ENCODE results near the gene UGT2B10.
"Not testable (repeated sequence)": the region's sequence is repeated elsewhere in the genome, so short reads cannot be mapped to it uniquely, and the experiment has no call there.

UGT2B10 gene

DNA sequence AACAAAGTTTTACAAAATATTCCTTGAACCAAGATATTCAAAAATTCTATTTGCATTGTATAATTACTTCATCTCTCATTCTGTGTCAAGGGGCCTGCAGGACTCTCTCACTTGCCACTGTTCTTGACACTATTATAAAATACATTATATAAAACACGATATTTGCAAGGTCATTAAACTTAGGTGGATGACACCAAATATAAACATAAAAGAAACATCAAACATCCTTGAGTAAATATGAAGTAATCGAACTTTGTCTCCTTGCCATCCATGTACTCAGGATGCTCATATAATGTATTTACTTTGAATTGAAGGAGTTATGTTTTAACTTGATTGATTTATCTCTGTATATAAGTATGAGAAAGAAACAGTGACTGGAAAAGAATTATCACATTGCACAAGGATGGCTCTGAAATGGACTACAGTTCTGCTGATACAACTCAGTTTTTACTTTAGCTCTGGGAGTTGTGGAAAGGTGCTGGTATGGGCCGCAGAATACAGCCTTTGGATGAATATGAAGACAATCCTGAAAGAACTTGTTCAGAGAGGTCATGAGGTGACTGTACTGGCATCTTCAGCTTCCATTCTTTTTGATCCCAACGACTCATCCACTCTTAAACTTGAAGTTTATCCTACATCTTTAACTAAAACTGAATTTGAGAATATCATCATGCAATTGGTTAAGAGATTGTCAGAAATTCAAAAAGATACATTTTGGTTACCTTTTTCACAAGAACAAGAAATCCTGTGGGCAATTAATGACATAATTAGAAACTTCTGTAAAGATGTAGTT lies at the start of gene UGT2B10:
Gene UGT2B10, plus strand, starts transcription at position 378 of the 793 bp plus-strand sequence. Its CDS starts 26 bp downstream, at position 404.
- DNase-seq: not testable (repeated sequence)

DNA sequence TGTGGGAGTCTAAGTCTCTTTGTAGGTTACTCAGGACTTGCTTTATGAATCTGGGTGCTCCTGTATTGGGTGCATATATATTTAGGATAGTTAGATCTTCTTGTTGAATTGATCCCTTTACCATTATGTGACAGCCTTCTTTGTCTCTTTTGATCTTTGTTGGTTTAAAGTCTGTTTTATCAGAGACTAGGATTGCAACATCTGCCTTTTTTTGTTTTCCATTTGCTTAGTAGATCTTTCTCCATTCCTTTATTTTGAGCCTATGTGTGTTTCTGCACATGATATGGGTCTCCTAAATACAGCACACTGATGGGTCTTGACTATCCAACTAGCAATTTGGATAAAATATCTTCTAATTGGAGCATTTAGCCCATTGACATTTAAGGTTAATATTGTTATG lies 44.0 kb upstream of the UGT2B10 start:
- not testable (repeated sequence) for DNase-seq

DNA sequence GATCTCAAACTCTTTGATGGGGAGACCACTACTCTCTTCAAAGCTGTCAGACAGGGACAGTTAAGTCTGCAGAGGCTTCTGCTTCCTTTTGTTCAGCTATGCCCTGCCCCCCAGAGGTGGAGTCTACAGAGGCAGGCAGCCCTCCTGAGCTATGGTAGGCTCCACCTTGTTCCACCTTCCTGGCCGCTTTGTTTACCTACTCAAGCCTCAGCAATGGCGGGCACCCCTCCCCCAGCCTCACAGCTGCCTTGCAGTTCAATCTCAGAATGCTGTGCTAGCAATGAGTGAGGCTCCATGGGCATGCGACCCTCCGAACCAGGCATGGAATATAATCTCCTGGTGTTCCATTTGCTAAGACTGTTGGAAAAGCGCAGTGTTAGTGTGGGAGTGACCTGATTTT lies 42.1 kb upstream of the UGT2B10 start:
- no peak for DNase-seq

DNA sequence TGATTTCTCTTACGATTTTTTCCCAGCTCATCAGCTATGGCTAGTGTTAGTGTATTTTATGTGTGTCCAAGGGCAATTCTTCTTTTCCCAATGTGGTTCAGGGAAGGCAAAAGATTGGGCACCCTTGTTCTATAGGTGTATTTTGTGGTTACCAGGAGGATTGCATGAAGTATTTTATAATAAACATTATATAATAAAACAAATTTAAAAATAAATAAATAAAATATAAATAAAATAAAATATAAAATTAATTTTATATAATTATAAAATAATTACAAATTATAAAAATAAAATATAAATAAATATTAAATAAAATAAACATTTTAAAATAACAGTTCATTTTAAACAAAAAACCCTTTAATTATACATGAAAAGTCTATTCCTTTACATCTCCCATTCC lies 35.6 kb upstream of the UGT2B10 start:
- no peak for DNase-seq

DNA sequence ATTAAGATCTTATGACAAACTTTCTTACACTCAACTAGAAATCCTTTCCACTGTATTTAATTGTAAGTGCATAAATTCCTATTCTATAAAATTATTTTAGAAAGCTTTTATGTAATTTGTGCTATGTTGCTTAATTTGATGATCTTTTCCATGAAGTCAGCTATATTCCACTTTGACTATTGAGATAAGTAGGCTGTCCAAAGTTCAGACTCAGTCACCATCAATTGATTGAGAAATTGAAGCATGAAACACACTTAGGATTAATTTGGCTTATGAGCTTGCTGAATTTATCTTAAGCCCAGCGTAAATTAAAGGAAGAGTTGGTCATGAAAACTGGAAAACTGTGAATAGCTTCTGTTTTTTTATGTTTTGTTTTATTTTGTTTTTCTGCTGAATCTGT lies 18.7 kb upstream of the UGT2B10 start:
- DNase-seq: no peak

DNA sequence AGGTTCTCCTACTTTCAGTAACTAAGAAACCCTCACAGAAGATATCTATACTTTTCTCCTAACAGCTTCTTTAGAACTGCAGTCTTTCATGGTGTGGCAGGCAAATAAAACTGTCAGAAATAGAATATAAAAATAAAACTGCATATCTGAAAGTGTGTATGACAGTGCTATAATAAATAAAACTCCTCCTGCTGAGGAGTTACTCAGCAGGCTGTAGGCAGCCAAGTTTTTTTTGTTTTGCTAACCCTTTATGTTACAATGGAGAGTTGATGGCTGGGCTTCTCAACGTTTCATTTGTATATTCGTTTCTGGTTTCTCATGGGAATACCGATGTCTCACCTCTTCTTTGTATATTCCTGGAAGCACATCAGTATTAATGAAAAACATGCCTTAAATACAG lies 18.2 kb upstream of the UGT2B10 start:
- no peak for DNase-seq

DNA sequence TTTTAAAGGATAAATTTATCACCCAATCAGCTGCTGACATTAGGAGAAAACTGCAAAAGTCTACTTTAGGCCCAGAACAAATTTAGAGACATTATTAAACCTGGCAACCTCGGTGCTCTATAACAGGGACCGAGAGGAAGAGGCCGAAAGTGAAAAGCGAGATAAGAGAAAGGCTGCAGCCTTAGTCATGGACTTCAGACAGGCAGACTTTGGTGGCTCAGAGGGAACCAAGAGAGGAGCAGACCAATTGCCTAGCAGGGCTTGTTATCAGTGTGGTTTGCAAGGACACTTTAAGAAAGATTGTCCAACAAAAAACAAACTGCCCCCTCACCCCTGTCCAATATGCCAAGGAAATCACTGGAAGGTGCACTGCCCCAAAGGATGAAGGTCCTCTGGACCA lies 12.8 kb upstream of the UGT2B10 start:
- no peak for DNase-seq

DNA sequence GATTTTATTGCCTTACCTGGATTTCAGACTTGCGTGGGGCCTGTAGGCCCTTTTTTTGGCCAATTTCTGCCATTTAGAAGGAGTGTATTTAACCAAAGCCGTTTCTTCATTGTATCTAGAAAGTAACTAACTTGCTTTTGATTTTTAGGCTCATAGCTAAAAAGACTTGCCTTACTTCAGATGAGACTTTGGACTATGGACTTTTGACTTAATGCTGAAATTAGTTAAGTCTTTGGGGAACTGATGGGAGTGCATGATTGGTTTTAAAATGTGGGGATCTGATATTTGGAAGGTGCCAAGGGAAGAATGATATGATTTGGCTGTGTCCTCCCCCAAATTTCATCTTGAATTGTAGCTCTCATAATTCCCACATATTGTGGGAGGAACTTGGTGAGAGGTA lies 7.7 kb upstream of the UGT2B10 start:
- DNase-seq: no peak

DNA sequence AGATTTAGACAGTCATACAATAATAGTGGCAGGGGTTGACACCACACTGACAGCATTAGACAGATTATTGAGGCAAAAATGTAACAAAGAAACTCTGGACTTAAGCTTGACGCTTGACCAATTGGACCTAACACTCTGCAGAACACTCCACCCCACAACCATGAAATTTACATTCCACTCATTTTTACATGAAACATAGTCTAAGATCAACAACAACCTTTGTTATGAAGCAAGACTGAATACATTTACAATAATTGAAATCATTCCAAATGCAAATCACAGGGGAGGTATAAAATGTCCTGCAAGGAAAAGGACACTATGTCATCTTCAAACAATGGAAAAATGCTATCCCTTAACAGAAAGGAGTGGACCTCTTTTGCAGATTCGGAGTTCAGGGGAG lies 4.9 kb upstream of the UGT2B10 start:
- DNase-seq: no peak

DNA sequence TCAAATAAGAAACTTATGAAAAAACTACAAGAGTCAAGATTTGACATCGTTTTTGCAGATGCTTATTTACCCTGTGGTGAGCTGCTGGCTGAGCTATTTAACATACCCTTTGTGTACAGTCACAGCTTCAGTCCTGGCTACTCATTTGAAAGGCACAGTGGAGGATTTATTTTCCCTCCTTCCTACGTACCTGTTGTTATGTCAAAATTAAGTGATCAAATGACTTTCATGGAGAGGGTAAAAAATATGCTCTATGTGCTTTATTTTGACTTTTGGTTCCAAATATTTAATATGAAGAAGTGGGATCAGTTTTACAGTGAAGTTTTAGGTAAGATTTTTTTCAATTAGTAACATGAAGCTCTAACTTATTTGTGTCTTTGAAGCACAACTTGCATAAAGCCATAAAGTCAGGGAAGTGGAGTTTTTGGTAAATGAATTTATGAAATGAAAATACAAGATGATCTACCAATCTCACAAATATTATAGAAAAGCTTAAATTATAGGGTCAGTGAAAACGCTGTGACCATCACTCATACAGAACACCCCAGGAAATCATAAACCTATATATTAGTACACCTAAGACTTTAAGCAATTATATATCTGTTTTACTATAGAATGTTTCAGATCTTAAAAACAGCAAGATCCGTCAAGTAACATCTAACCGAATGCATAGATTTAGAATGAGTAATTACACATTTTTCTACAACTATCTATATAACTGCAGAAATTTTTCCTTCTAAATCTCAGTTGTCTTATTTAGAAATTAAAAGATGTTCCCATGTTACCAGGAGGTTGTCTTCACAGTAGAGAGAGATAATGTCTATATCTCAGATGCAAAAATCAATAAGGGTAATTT lies 844 bp downstream of the UGT2B10 start:
- not testable (repeated sequence) for DNase-seq

DNA sequence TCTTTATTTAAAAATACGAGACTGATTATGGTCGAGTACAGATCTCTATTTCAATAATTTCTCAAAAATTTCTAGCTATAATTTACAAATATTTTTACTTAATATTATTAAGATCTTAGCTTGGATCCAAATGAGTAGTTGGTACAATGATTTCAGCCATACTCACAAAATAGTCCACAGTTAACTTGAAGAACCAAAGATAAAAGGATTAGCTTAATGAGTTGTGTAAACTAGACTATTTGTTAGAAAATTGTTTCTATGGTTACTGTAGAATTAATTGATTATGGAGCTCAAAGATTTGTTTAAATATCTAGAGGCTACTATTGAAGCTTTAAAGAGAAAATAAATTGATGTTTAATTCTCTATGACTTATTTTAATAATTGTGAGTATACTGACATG lies 1.6 kb downstream of the UGT2B10 start:
- no peak for DNase-seq

DNA sequence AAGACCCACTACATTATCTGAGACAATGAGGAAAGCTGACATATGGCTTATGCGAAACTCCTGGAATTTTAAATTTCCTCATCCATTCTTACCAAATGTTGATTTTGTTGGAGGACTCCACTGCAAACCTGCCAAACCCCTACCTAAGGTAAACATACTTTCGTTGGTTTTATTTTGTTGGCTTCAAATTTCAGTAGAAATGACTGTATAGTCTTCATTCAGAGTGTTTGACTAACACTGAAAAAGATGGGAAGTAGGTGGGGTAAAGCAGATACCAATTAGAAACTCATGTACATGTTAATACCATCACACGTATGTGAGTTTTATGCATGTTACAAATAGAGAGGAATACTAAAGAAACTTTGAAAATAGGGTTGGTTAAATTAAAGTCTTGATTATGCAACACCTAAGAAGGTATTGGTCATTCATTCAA lies 2.3 kb downstream of the UGT2B10 start:
- not testable (repeated sequence) for DNase-seq

DNA sequence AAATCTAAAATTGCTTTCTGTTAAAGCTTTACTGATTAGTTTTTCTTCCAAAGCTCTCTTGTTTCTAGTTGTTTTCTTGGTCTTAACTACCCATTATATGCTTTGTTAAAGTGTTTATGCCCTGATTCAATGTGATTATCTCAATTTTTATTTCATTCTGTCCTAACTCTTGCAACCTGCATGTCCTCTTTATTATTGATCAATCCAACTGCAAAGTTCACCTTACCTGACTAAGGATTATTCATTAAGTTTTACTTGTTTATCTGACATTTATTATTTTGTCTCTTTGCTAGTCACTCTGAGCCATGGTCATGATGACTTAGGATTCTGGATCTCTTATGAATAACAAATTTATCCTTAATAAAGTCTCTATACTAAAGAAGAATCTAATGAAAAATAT lies 15.8 kb downstream of the UGT2B10 start:
- DNase-seq: no peak

DNA sequence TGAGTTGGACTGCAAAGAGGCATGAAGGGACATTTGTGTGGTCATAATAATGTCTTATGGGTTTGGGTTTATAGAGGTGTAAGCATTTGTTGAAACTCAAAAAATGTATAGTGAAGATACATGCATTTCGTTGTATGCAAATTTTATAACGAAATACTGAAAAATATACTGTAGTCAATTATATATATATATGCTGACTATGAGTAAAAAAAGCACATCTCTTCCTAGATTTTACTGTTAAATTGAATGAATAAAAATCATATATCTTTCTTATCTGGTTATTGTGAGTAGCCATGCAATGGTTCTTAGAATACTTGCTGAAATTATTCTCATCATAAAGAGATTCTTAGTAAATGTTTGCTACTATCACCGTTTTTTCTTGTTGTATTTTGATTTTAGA lies 34.5 kb downstream of the UGT2B10 start:
- no peak for DNase-seq

DNA sequence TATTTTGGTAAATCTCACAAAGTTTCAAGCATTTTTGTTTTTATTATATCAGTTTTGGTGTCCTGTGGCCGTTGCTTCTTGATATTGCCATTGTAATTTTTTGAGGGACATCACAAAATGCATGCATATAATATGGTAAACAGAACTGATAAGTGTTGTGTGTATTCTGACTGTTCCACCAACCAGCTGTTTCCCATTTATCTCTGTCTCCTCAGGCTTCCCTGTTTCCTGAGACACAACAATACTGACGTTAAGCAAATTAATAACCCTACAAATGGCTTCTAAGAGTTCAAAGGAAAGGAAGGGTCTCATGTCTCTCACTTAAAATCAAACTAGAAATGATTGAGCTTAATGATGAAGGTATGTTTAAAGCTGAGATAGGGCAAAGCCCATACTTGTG lies 40.0 kb downstream of the UGT2B10 start:
- DNase-seq: no peak

DNA sequence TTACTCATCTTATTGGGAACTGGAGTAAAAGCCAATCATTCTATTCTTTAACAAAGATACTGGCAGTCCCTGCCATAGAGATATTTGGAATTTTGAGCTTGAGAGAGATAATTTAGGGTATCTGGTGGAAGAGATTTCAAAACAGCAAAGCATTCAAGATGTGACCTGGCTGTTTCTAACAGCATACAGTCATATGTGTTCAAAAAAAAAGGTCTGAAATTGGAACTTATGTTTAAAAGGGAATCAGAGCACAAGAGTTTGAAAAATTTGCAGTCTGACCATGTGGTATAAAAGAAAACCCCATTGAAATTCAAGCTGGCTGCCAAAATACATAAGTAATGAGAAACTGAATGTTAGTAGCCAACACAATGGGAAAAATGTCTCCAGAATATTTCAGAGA lies 42.2 kb downstream of the UGT2B10 start:
- DNase-seq: no peak

DNA sequence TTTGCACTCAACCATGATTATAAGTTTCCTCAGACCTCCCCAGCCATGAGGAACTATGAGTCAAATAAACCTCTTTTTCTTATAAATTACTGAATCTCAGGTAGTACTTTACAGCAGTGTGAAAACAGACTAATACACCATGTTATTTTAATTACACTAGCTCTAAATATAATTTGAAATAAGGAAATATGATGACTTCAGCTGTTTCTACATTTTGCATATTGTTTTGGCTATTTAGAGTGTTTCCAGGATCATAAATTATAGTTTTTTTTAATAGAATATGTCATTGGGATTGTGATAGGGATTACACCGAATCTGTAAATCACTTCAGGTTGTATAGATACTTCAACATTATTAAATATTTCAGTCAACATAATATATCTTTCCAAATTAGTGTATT lies 43.9 kb downstream of the UGT2B10 start:
- DNase-seq: no peak

DNA sequence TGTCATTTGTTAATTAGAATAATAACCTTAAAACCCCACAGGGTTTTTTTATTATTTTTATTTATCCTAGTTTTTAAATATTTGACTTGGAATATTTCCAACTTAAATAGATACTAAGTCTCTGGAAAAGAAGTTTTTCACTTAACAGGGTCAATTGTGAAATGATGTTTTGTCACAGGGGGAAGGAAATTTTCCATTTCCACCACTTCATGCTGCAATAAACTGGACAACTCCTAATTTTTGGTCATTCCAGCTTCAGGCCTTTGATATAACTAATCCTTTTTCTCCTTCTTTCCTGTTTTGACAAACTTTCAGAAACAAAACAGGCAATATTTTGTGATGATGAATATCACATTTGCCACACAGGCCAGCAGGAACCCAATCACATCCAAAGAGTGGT lies 45.3 kb downstream of the UGT2B10 start:
- DNase-seq: no peak

DNA sequence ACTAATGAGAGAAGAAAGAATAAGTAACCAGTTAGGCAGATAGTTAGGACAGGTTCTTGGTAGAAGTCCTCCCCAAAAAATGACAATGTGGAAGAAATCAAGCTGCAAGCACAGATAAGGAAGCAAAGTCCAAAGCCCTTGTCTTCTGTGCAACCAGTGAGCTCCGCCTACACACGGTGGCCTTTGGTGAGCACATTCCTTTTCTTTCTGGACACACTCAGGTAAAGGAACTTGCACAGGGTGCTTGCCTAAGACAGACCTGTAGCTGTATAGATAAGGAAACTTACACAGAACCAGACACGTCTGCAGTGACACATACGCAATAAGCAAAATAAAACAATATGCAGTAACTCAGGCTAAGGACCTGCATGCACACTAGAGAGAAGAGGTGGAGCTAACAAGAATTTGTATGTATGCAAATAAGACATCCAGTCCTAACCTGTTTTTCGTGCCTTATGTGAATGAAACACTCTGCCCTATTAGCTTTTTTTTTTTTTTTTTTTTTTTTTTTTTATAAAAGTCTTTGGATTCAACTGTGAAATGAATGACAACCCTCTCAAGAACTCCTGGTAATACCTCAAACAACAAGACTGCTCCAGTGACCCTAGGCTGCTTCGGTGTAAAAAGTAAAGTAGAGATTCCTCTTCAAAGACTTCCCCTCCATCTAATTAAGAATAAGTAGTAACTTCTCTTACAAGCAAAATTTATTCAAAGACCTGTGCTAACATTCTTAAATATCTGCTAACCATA lies 48.8 kb downstream of the UGT2B10 start:
- no peak for DNase-seq

DNA sequence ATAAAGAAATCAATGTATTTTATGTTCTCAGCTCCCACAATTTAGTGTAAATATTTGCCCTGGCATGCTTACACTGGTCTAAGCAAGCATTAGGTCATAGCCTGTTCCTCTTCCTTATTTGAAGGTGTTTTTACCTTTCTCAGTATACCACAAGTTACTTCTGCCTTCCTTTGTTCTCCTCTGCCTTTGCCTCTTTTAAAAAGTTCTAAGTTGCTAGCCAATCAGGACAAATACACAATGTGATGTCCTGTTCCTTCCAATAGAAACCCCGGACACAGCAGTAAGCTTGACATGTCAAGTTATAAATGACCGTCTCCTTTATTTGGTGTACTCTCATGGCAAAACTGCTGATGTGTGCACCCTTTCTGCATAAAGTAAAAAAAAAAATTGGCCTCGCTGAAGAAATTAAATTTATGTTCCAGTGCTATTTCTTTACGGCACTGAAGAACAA lies 49.4 kb downstream of the UGT2B10 start:
- DNase-seq: no peak

DNA sequence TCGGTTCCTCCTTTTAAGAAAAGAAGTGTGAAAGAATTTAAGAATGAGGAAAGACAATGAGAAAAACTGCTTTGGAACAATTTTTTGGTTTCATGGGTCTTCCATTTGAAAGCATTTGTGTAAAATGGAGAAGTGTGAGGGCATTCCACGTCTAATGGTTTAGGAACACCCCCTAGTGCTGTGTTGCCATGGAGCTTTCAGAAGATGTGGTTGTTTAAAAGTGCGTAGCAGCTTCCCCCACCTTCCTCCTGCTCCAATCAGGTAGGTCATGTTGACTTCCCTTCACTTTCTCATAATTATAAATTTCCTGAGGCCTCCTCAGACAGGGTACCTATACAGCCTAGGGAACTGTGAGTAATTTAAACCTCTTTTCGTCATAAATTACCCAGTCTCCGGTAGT lies 50.0 kb downstream of the UGT2B10 start:
- no peak for DNase-seq

DNA sequence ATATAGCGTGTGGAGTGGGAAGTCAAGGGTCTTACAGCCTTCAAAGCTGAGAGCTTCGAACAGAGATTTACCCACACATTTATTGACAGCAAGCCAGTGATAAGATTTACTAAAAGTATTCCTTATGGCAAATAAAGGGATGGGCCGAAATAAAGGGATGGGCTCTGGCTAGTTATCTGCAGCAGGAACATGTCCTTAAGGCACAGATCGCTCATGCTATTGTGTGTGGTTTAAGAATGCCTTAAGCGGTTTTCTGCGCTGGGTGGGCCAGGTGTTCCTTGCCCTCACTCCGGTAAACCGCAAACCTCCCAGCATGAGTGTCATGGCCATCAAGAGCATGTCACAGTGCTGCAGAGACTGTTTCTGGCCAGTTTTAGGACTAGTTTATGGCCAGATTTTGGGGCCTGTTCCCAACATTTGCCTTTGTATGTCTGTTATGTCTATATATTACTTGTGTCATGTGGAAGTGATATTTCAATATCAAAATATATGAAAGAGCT lies 53.5 kb downstream of the UGT2B10 start:
- no peak for DNase-seq

All from amygdala (tissue), 56 donors.